D721Med (cell line): ENCODE results near the gene ZNF521.

Experiments used
- DNase-seq: peaks from one replicate; pipeline ENCODE4 v3.0.0; 2011; ENCODE audit warnings: low spot score; ENCODE audit not compliant: insufficient read length
- FAIRE-seq: peaks from 2 replicates; lab custom pipeline; 2011; peaks lifted over from hg19 to GRCh38; lab: Jason Lieb, UNC
- TF ChIP-seq, protein P1 (sequence below): IDR thresholded peaks from 2 replicates; pipeline ENCODE4 v1.5.1; 2012; ENCODE audit warnings: mild to moderate bottlenecking, control low read depth; ENCODE audit not compliant: insufficient read depth; ENCODE audit errors: missing control alignments

ZNF521 gene

GRCh38 chr18:25225151-25225550 is 126.8 kb downstream of the ZNF521 start:
- TF ChIP-seq, protein P1, sequence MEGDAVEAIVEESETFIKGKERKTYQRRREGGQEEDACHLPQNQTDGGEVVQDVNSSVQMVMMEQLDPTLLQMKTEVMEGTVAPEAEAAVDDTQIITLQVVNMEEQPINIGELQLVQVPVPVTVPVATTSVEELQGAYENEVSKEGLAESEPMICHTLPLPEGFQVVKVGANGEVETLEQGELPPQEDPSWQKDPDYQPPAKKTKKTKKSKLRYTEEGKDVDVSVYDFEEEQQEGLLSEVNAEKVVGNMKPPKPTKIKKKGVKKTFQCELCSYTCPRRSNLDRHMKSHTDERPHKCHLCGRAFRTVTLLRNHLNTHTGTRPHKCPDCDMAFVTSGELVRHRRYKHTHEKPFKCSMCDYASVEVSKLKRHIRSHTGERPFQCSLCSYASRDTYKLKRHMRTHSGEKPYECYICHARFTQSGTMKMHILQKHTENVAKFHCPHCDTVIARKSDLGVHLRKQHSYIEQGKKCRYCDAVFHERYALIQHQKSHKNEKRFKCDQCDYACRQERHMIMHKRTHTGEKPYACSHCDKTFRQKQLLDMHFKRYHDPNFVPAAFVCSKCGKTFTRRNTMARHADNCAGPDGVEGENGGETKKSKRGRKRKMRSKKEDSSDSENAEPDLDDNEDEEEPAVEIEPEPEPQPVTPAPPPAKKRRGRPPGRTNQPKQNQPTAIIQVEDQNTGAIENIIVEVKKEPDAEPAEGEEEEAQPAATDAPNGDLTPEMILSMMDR, result no peak
- DNase-seq (no peak), FAIRE-seq (no peak)

DNA sequence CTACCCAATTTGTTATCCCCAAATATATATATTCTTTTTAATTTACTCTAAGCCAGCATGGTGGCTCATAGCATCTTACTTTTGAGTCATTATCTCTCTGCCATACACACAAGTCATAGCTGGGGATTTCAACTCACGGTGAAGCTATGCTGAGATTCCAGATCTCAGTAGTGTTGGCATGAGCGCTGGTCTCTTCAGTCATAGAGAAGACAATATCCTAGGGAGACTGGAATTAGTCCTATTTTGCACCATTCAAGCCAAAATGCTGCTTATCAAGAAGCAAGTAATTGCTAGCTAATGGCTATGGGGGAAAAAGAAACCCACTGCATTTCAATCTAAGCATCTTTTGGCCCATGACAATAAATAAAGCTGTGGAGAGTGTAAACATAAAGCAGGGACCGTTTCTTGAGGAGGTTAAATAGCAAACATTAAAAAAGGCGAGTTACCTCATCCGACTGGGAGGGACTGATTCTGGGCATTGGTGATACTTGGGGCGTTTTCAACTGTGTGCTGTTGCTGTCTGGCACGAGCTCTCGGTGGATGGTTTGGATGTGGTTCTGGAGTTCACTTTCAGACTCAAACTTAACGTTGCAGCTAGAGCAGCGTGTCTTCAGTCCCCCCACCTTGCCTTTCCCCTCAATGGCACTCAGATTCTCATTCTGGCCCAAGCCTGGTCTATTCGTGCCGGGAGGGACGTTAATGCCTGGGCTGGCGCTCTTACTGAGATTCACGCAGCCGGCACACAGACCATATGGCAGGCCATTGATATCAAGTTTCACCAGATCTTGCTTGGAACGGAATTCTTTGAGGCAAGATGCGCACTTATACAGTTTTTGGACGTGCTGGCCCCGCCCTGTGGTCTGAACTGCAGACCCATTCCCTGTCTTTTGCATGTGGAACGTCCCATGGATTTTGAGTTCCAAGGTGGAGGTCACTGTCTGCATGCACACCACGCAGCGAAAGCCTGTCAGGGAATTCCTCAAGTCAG is 127.8 kb downstream of the ZNF521 start:
- TF ChIP-seq, protein P1, result no peak
- no peak for DNase-seq
- no peak for FAIRE-seq

DNA sequence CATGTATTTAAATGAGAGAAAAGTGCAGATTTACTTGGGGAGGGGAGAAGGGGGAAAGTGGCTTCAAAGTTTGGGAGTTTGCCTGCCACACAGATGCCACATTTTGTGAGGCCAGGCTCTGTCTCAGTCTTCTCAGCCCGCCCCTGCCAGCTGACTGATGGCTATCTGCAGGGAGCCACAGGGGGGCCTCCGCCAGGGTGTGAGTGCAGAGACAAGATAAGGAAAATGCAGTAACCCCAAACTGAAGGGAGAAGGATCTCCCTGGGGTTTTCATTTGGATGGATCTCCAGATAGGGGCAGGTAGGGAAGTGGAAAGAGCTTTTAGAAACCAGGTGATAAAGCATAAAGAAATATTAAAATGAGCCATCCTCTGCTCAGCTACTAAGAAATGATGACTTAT is 128.8 kb downstream of the ZNF521 start:
- DNase-seq (no peak), FAIRE-seq (no peak)
- TF ChIP-seq, protein P1, result no peak

GRCh38 chr18:25222648-25223047 is 129.3 kb downstream of the ZNF521 start:
- DNase-seq, result no peak
- TF ChIP-seq, protein P1, result no peak
- no peak for FAIRE-seq

GRCh38 chr18:25210622-25211021 is 141.3 kb downstream of the ZNF521 start:
- TF ChIP-seq, protein P1, result no peak
- FAIRE-seq (no peak), DNase-seq (no peak)

DNA sequence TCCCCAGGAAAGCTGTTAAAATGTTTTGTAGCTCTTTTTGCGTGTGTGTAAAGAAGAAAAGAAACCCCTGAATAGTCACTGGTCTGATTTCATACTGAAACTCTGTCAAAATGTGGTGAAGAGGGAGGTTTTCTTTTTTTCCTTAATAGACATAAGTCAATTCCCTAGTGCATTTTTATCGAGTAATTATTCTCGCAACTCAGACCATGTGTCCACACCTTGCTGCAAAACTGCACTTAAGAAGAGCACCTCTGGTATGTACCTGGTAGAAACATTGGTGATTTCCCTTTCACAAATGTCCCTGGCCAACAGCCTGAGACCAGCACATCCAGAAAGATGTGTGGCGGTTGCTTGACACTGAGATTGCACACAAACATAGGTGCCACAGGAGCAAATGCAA is 159.9 kb downstream of the ZNF521 start:
- TF ChIP-seq, protein P1, result no peak
- FAIRE-seq, result no peak
- no peak for DNase-seq

DNA sequence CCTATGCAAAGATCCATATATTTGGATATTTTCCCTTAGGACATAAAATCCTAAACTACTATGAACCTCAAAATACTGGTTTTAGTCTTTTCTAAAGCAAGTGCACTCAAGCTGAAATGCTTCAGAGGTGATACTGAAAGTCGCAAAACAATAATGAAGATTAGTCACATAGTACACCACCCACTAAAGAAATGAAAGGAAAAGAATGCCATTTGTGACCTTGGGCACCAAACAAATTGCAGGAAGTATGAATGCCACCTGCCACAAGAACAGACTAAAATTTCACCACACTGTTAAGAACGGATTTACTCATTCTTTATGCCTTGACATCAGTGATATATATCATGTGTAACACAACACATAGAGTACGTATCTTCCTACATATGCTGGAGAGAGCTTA is 161.5 kb downstream of the ZNF521 start:
- no peak for FAIRE-seq
- TF ChIP-seq, protein P1, result no peak
- DNase-seq, result no peak
